OCI-M2 (cell line): ENCODE data around the gene FRK.
"Not testable (repeated sequence)": the region's sequence is repeated elsewhere in the genome, so short reads cannot be mapped to it uniquely, and the experiment has no call there.

Experiments
- DNase-seq: peaks from one replicate; lab custom pipeline; 2025; ENCODE audit not compliant: unreplicated experiment; lab: John Stamatoyannopoulos, UW

The FRK gene

DNA sequence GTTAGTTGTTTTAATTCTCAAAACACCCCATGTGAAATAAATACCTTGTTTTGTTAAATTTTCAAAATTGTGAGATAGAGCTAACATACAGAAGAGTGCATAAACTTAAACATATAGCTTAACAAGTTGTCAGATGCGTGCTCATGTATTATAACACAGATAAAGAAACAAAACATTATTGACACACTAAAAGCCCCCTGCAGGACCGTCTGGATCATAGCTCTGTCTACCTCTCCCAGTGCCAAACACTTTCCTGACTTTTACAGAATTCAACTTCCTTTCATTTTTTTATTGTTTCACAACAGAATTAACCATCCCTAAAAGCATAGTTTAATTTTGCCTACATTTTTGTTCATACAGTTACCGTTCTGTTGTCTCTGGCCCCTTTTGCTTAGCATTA, 17.8 kb upstream of the FRK start:
- no peak for DNase-seq

DNA sequence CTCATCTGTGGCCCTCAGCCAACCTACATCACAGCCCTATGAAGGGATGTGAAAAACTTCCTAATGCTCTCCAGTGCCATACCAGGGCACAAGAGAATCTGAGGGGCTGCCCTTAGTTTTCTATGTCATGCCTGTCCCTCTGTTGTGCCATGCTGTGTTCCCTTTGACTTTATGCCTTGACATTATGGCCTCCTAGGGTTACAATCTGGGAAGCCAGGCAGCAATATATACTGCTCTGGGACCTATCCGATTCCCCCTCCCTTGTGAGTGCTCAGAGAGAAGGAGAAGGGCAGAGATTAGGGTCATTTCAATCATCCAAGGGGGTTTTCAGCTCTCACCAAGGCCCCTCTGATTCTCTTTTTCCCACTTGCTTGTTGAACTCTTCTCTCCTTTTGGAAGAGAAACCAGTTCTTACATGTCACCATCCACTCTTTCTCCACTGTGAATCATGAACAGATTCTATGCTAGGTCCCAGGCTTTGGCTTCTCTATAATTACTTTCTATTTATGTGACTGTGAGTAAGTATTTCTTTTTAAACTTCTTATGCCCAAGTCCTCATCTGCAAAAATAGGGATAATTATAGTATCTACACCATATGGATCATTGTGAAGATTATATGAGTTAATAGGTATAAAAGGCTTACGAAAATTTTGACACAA, 14.2 kb upstream of the FRK start:
- DNase-seq: no peak

DNA sequence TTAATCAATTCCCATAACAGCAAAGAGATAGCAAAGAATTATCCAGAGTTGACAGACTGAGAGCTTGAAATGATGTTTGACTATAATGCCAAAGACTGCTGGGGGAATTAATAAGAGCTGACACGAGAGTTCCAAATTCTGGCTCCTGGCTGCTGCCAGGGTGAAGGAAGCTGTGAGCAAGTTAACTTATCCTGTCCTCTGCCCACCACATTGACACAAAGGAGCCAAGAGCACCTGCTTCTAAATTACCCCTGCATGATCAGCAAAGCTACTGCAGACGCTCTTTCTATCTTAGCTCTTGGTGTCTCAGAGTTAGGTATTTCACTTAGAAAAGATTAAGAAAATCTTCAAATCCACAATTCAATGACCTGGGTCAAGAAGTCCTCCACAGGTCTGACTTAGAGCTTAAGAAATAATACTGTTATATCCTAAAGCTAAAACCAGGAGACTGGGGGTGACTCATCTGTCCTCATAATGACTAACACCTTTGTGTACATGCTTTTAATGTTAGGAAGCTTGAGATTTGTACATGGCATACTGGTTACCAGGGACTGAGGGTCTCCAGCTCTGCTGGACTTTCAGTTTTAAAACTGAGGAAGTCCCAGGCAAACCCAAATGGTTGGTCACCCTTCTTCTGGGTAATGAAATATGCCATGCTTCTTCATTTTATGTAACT, 13.2 kb upstream of the FRK start:
- no peak for DNase-seq

DNA sequence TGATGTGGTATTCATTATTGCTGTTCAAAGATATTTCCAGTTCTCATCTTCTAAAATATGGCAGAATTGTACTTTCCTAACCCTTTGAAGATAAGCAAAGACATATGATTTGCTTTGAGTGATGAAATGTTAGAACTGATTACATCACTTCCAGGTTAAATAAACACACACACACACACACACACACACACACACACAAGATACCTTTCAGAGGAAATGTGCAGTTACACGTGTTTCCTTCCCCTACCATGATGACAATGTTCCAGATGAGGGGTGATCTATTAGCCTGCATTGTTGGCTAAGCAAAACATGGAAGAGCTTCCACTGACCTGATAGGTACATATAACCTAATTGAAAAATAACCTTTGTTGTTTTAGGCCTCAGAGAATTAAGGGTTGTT, 11.7 kb upstream of the FRK start:
- DNase-seq: no peak

DNA sequence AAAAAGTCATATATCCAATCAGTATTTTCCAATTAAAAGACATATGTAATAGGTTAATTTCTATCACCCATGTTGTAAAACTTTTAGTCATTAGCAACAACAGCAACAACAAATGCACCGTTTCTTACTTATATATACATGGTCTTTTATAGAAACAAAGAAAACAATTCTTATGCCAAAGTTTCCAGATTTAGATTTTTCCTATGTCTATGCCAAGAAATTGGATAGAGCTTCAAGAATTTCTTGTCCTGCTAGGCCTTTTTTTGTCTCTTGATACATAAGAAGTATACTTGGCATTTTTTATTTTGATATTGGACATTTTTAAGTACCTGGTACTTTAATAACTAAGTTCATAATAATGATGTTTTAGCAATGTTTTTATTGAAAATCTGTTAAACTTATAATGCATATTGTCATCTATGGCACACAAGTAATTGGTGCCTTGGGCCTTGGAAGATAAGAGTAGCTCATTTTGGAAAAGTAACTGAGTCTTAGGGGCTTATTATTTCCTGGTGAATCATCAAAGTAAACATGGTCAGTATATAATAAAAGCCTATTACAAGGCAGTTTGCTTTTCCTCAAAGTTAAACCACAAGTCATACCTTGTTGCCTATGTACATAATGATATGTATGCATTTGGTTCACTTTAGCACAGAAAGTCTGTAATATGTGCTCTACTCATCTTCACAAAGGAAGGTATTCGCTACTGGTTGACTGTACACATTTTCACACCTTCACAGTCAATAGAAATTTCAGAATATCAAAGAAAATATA, 10.1 kb upstream of the FRK start:
- DNase-seq: no peak

DNA sequence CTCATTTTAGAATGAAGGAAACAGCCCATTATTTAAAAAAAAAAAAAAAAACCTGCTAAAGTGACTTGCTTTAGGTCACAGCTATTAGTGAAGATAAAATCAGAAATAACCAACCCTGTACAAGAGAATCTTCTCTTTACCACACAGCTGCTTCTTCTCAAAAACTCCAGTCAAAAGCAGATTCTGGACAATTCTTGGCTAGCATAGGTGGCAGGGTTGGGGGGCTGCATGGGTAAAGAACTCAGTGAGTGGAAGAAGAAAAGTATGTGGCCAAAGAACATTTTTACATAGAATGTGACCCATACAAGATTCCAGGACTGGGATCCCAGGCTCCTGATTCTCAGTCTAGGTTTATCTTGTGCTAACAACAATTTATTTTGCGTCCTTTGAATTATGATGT, 9.4 kb upstream of the FRK start:
- no peak for DNase-seq

DNA sequence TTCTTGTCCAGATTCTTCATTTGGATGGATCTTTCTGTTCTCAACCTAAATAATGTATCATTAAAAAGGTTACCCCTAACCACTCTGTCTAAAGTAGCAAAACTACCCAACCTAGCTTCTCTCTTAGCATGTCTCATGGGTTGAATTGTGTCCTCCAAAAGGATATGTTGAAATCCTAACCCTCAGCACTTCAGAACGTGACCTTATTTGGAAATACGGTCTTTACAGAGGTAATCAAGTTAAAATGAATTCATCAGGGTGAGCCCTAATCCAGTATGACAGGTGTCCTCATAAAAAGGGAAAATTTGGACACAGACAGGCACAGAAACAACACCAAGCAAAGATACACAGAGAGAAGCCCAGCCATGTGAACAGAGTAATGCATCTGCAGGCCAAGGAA, 6.1 kb upstream of the FRK start:
- no peak for DNase-seq

DNA sequence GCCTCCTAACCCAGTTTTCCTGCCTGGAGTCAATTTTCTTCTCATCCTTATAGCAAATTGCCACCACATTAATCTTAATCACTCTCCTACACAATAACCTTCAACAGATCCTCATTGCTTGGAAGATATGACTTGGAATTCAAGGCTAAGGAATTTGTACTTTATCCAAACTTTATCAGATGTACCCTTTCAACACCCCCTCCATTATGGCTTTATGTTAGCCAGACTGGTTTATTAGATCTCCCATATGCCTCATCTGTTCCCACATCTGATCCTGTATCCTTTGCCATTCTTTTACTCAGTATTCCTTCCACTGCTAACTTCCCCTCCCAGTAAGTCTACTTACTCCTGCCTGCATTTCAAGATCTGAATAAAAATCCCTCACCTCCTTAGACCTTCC, 4.0 kb upstream of the FRK start:
- no peak for DNase-seq

DNA sequence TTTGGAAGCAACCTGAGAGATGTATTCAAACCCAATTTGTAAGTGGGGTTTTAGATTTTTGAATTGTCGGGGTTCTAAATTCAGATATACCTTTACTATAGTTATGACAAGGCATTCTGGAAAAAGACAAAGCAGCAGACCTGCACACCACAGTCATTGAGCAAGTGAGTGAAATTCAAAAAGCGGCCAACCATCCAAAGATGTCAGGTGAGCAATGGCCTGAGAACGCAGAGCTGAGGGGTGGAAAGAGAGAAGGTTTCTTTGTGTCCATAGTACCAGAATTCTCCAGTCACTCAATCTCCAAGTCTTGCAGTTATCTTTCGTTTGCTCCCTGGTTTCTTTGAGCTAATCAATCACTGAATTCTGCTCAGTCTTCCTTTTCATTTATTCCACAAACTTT, 1.8 kb upstream of the FRK start:
- no peak for DNase-seq

DNA sequence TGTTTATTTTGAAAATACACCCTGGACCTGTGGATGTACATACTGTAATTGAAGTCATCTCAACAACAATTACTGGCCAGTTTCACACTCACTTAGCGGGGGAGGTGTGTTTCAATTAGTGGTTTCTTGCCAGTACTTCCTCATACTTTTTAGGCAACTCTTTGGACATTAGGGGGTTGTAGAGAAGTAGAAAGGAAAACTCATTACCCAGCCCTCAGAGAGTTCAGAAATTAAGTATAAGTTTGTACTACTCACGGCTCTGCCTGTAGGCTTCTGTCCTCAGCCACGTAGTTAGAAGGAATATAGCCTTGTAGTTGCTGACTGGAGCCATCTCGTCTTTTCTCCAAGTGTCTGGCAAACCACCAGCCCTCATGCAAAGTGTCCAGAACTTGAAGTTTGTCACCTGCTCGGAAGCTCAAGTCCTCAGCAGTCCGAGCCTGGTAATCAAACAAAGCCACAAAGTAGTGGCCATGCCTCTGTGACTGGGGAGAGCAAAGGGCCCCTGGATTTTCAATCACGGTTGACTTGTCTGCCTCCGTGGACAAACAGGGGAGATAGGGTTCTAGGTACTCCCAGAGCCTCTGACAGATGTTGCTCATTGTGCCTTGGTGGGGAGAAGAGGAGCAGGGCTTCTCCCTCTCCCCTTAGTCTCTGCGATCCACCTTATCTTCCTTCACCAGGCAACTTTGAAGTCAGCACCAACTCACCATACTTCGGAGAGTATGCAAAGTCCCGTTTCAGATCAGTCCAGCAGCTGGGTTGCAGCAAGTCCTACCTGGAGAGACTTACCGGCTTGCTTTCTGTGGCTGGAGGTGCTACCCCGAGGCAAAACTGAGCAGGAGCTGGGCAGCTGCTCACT, 749 bp downstream of the FRK start:
- DNase-seq: no peak

DNA sequence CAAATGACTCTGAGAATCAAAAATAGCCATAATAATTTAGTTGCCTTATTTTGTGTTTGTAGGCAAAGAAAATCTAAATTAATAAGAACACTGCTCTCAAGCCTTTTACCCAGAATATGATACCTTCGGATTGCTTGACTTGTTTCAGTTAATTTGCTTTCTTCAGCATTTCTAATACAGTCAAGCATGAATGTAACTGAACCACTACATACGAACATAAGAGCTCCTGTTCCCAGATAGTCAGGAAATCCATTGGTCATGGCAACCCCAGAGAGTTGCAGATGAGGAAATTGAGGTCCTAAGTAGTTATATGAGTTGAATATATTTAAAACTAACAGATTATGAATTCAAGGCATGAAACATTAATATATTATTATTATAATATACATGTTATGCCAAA, 2.9 kb downstream of the FRK start:
- no peak for DNase-seq

DNA sequence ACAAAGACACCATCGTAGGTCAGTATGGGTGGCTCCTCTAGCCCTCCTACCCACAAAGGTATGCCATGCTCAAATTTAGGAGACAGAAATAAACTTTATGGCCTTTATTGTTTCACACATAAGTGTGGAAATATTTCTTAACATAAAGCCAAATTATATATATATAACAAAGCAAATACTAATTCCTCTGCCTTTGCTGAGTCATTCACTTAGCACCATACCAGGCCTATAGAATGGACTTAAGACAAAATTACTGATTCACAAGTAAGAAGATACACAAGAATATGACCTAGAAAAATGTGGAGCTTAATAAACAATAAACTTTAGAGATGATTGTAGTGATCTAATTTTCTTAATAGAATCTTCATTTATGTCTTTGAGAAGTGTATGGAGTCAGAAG, 5.2 kb downstream of the FRK start:
- no peak for DNase-seq

DNA sequence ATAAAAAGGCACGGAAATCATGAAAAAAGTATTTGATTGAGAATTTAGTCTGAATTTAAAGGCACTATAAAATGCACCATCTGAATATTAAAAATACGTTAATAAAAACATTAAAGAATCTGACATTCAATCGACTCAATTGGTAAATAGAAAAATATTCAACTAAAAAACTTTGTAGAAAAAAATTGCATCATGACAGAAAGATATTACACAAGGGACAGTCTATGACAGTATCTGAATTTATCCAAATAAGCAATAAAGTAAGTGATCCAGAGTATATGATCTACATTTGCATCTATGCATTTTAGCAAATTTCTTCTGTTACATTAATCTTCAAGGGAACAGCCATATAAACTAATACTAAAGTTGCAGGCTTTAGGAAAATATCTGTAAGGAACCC, 9.4 kb downstream of the FRK start:
- no peak for DNase-seq

DNA sequence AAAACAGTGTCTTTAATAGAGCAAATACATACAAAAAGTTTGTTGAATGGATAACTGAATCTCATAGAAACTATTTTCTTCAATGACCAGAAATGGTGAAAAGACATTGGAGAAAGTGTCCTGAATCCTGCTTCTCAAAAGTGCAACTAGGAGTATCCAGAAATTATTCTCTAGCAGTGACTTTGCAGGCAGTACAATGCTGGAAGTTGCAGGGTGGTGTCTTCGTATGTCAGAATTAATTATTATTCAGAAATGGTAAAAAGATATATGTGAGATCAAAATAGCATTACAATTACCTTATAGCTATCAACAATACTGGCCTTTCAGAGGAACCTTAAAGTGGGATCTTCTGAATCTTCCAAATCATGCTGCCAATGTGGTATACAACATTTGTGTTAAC, 10.0 kb downstream of the FRK start:
- no peak for DNase-seq

DNA sequence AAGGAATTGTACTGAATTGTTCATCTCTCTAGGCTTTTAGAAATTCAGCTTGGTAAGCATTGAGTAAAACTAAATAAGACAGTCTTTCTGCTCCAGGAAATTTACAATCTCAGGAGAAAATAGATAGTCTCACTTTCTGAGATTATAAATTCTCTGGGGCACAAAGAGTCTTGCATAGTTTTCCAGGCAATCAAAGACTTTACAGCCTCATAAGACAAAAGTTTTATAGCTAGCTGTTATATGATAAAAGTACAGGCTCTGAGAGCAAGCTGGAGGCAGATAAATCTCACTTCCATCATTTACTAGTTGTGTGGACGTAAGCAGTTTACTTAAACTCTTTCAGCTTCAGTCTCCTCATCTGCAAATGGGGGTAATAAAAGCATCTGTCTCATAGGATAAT, 11.4 kb downstream of the FRK start:
- no peak for DNase-seq

DNA sequence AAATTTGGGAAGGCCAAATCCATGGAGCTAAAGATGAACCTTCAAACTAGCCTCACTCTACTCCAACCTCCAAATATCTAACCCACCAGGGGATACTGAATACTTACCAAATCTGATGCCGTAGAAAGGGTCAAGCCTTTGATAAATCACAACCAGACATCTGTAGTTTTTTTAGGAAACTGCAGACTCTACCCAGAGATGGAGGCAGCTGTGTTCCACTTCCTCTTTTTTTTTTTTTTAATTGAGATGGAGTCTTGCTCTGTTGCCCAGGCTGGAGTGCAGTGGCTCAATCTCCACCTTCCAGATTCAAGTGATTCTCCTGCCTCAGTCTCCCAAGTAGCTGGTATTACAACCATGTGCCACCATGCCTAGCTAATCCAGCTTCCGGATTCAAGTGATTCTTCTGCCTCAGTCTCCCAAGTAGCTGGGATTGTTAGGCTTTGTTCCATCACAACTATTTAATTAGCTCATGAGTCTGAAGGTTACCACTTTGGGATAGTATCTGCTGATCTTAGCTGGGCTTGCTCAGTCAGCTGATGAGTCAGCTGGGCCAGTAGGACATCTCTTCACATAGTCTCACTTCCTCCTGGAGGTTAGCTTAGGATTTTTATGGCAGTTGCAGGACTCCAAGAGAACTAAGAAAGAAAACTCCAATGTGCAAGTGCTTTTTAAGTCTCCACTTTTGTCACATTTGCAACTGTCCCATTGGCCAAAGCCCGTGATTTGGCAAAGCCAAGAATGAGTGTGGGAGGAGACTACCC, 13.3 kb downstream of the FRK start:
- no peak for DNase-seq

DNA sequence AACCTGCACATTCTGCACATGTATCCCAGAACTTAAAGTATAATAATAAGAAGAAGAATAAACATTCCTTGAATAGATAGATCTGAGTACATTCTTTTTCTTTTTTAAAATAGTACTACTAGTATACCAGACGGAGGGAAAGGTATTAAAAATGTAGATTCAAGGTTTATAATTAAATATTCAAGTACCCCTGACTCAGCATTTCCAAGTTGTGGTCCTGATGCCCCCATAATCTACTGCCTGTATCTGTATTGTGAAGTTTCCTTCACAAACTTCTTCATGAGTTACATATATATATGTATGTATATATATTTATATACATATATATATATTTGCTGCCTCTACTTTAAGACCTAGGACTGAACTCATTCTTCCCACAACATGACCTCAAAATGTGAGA, 14.0 kb downstream of the FRK start:
- no peak for DNase-seq

DNA sequence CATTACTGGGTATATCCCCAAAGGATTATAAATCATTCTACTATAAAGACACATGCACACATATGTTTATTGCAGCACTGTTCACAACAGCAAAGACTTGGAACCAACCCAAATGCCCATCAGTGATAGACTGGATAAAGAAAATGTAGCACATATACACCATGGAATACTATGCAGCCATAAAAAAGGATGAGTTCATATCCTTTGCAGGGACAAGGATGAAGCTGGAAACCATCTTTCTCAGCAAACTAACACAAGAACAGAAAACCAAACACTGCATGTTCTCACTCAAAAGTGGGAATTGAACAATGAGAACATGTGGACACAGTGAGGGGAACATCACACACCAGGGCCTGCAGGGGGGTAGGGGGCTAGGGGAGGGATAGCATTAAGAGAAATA, 14.4 kb downstream of the FRK start:
- not testable (repeated sequence) for DNase-seq

DNA sequence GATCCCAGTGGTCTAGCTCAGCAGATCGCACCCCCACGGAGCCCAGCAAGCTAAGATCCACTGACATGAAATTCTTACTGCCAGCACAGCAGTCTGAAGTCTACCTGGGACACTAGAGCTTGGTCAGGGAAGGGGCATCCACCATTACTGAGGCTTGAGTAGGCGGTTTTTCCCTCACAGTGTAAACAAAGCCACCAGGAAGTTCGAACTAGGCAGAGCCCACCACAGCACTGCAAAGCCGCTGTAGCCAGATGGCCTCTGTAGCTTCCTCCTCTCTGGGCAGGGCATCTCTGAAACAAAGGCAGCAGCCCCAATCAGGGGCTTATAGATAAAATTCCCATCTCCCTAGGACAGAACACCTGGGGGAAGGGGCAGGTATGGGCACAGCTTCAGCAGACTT, 18.8 kb downstream of the FRK start:
- no peak for DNase-seq

DNA sequence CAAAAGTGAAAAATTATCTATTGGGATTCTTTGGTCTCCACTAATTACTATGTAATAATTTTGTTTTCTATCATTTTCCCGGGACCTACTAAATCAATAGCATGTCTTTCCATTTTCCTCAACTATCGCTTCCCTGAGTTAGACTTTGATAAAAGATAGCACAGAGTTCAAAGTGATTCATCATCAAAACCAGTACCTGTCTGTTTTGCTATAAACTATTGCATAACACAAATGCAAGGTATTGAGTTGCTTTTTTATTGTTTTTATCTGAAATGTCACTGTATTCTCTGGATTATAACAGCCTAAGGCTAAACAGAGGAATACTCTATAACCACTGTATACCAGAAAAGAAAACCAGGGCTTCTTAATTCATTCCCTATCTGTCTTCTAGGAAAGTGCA, 19.7 kb downstream of the FRK start:
- no peak for DNase-seq

DNA sequence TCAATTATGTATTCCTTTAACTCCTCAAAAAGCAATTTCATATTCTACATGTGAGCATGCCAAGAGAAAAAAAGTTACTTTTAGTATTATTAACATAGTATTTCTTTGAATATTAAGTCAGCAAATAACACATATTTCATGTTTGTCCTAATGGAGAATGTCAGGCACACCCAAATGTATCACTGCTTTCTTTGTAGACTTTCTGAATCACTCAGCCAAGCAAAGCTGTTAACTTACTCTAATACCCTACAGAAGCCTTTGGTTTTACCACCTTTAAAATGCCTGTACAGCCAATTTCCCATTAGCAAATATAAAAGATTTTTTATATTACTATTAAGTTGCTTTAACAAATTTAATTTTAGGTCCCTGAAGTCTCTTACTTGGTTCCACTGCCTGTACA, 23.8 kb downstream of the FRK start:
- DNase-seq: no peak
